Stimulated activated CD8-positive, alpha-beta memory T cell treated with anti-CD3 and anti-CD28 coated beads, Interleukin-4, amount 100 ng/mL, for 48 hours (primary cell): ENCODE measurements around the gene SYT1.
"Not testable (repeated sequence)": the region's sequence is repeated elsewhere in the genome, so short reads cannot be mapped to it uniquely, and the experiment has no call there.

Source experiments
- DNase-seq: peaks from one replicate; pipeline ENCODE4 v3.0.0-alpha.2; 2020

The SYT1 gene

DNA sequence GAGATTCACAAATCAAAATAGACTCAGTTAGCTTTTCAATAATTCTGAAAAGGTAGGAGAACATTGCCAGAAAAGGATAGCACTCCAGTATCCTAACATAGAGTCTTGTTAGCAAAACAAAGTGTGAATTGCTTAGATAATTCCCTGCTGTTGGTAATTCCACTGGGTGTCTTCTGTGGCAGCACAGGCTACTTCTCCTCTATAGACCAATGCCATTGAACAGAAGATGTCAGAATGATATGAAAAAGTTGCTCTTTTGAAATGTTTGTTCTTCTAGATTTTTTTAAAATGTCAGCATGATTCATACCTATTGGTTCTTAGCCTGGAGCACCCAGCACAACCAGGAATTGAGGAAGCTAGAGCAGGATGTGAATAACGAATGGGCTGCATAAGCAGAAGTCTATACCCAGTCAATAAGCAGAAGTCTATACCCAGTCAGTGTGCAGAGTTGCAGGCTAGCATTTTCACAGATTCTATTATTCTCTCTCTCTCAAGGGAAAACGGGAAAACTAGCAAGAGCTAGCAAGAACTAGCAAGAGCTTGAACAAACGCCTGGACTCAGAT, 112.8 kb downstream of the SYT1 start:
- DNase-seq = no peak

DNA sequence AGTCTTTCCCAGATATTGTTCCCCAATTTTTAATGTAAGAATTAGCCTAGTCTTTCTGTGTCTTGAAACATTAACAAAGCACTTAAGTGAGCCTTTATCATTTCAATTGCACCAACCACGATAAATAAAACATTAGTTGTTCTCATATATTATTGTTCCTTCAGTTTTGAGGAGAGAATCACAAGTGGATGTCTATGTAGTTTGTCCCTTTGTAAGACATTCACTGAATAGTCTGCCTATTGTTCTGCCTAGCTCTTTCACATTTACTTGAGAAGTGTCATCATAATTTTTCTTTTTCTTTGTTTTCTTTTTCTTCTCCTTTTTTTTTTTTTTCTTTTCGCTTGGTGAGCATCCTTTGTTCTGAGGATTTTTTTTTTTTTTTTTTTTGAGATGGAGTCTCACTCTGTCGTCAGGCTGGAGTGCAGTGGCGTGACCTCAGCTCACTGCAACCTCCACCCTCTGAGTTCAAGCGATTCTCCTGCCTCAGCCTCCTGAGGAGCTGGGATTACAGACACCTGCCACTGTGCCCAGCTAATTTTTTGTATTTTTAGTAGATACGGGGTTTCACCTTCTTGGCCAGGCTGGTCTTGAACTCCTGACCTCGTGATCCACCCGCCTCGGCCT, 129.7 kb downstream of the SYT1 start:
- DNase-seq = no peak

DNA sequence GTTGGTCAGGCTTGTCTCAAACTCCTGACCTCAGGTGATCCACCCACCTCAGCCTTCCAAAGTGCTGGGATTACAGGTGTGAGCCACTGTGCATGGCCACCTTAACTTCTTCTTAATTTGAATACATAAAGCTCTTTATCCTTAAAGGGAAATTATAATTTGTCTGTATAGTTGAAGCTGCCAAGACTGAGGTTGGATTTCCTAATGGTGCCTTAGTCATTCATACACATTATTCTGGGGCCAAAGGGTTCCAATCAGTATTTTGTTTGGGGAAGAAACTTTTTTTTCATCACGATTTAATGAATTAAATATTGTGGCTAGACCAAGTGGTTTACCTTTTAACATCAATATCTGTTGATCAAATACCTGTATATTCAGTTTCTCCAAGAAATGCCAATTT, 135.9 kb downstream of the SYT1 start:
- no peak for DNase-seq

DNA sequence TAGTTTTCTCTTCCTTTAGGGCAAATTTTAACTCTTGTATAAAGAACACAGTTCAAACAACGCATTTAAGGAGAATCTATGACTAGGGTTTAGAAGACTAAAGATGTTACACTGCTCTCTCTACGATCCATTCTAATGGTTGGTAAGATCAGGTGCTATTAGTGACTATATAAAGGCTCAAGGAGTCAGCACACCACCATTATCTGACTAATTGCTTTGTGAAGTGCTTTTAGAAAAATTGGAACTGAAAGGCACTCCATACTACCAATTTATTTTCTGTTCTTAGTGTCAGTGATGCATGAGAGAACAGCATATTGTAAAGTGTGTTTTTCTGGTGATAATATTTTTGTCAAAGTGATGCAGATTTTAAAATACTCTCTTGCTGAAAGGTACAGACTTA, 136.8 kb downstream of the SYT1 start:
- DNase-seq = no peak

DNA sequence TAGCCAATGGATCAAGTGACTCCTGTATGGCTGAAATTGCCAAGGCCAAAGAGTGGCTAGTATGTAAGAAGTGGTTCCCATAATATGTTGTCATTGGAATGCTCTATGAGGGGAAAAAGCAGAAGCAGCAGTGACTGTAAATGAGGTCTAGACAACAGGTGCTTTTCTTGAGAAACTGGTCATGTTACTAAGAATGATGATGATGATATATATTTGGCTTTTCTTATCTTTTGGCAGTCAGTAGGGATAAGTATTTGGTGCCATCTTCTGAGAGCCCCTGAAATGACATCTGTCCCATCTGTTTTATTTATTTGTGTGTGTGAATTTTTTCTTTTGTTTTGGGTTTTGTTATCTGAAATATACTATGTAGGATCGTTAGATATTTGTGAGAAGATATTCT, 141.7 kb downstream of the SYT1 start:
- no peak for DNase-seq

DNA sequence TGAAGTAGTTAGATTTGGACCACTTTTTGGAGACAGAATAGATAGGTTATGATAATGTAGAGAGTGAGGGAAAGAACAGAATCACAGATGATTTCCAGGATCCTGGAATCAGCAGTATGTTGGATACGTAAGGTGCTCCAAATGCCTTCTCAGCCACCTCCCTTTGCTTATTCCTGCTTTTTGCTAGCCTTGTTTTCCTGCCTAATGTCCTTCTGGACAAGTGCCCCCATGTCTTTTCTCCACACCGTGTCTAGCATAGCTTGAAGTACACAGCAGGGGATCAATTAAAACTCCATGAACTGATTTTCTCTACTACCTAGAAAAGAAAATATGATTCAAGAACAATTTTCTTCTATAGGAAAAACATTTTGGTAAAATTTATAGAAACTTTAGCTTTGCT, 144.0 kb downstream of the SYT1 start:
- DNase-seq = no peak

DNA sequence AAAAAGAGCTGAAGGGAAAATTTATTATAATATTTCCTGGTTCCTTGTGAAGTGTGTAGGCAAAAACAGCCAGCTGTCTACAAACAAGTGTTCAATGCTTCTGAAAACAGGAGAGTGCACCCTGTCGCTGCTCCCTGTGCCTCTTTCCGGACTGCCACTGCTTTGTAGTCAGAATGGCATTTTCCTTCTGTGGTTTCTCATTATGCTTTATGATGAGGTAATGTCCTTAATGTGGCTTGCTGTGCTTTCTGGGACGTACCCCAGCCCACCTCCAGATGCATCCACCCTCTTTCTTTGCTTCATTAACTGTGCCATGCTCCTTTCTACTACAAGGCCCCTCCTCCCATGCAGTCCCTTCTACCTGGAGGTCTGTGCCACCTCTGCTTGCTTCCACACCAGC, 148.1 kb downstream of the SYT1 start:
- DNase-seq = no peak

DNA sequence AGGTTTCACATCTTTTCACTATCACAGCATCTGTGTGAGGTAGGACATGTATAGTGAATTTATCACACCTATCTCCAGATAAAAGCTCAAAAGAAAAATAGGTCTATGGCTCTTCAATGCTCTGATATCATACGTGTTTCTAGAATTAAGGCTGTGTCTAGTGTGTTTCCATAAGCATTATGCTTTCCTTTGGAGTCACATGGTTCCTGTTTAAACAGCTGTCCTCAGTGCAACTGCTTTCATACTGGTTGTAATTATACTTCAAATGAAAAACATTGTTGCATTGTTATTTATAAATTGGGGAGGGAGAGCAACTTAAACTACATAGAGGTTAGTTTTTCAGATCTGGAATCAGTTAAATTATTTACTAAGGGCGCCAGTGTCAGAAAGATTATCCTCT, 151.6 kb downstream of the SYT1 start:
- DNase-seq = no peak

DNA sequence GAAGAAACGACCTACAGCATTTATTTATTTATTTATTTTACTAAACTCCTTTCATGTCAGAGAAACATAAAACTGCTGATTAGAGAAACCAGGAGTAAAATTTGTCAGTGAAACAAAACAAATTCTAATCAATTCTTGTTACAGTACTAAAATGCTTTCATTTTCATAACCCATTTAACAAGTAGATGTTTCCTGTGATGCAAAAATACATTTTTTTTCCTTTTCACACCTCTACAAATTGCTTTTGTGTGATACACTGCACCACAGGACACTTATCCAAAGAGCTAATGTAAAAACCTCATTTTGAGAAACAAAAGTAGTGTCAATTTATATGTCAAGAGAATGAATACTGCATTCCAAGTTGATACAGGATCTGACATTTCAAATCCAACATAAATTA, 155.1 kb downstream of the SYT1 start:
- no peak for DNase-seq

DNA sequence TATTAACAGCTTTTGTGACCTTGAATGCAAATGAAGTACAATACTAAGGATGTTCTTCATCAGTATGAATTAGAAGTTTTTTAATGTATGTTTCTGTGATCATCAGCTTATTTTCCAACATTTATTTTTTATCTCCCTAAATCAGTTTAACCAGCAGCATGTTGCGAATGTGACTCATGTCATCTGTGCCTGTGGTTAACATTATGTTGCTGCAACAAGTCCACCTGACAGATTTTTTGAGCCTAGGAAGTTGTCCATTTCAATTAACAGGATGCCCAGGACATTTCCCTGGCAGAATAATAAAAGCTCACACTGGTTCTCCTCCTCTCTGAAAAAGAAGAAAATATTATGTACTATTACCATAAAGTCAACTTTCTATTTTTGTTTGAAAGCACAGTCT, 155.5 kb downstream of the SYT1 start:
- DNase-seq = no peak

DNA sequence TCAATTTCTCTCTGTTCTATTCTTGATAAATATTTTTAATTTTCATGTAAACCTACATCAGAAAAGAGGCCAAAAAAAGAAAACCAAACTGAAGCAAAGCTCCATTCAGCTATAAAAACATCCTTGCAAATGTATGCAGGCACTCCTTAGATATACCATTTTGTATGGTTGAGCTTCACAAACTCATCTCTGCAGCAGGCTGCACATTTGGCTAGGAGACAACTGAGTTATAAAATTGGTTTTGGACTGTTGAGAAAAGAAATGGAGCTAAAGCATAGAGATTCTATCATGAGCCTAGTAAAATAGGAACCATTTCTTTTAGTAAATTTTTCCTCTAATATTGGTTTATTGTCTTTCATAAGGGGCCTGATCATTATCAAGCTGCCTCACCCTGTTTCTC, 156.4 kb downstream of the SYT1 start:
- DNase-seq = no peak

DNA sequence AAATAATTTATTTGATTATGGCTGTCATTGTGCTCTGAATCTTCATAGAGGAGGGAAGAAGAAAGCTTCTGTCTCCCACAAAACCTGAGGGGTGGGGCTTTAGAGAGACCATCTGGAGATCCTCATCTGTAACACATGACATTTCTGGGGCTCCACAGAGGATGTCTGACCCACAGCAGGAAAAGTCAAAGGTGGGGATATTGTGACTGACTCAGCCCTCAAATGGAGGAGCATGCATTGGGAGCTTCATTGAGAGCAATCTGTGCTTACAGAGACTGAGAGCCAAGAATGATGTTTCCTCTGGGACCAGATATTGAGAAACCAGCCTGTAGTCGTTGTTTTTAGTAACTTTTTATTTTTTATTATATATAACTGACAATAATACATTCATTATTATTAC, 158.7 kb downstream of the SYT1 start:
- no peak for DNase-seq

DNA sequence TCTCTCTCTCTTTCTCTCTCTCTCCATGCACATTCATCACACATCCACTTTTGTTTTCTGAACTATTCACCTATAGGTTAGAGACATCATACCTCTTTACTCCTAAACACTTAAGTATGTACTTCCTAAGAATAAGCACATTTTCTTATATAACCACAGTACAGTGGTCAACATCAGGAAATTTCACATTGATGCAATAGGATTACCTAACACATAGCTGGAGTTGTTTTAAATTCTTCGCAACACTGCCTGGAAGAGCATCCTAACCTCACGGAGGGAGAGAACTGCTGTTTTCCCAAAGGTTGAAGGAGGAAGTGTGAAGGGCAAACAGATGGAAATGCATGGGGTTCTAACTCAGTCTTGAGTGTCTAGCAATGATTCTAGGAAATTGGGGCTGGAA, 159.2 kb downstream of the SYT1 start:
- no peak for DNase-seq

DNA sequence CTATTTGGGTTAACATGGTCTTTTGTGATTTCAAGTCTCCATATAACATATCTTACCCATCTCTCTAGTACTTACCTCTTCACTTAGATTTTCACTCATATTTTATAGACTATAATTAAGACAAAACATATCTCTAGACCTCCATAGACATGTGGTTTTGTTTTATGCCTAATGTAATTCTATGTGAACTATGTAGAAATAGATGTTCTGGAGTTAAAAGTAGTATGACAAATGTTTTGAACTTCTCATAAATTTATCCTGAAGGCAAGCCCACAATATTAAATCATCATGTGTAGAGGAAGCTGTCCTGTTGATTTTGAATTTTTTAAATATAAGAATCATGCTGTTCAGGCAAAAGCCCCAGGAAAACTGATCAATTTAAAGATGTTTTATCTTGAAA, 169.2 kb downstream of the SYT1 start:
- no peak for DNase-seq

DNA sequence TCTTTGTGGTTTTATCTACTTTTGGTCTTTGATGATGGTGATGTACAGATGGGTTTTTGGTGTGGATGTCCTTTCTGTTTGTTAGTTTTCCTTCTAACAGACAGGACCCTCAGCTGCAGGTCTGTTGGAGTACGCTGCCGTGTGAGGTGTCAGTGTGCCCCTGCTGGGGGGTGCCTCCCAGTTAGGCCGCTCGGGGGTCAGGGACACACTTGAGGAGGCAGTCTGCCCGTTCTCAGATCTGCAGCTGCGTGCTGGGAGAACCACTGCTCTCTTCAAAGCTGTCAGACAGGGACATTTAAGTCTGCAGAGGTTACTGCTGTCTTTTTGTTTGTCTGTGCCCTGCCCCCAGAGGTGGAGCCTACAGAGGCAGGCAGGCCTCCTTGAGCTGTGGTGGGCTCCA, 180.2 kb downstream of the SYT1 start:
- not testable (repeated sequence) for DNase-seq

DNA sequence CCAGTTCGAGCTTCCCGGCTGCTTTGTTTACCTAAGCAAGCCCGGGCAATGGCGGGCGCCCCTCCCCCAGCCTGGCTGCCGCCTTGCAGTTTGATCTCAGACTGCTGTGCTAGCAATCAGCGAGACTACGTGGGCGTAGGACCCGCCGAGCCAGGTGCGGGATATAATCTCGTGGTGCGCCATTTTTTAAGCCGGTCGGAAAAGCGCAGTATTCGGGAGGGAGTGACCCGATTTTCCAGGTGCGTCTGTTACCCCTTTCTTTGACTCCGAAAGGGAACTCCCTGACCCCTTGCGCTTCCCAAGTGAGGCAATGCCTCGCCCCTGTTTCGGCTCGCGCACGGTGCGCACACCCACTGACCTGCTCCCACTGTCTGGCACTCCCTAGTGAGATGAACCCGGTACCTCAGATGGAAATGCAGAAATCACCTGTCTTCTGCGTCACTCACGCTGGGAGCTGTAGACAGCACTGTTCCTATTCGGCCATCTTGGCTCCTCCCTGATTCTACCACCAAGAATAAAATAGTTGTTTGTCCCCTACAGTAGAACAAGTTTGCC, 180.7 kb downstream of the SYT1 start:
- not testable (repeated sequence) for DNase-seq

DNA sequence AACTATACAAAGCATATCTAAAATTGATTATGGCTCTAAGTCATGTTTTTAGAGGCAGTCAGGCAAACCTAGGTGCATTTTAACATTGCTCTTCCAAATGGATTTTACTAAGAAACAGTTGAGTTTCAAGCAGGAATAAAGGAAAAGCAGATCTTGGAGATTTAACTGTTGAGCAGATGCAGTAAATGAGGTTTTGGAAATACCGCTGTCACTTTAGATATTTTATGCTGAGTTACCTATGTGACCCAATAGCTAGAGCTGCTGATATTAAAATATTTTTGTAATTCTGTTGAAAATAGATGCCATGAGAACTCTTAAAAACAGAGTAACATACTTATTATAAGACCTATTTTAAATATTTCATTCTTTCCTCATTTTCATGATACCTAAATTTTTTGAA, 181.4 kb downstream of the SYT1 start:
- no peak for DNase-seq

DNA sequence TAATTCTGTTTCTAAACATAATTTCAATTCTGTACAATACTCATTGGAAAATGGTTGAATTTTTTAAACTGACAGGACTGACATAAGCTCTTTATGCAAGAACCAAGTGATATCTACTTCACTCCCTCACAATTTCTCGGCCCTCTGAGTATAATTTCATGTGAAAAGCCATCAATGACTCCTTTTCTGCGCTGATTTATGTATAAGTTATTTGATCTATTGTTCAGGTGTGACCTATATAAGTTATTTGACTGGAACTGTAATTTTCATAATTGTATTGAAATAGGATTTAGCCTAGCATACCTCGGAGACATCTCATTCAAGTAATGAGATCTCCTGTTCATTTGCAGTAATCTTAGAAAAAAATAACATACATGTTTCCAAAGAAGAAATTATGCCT, 184.4 kb downstream of the SYT1 start:
- DNase-seq = no peak

DNA sequence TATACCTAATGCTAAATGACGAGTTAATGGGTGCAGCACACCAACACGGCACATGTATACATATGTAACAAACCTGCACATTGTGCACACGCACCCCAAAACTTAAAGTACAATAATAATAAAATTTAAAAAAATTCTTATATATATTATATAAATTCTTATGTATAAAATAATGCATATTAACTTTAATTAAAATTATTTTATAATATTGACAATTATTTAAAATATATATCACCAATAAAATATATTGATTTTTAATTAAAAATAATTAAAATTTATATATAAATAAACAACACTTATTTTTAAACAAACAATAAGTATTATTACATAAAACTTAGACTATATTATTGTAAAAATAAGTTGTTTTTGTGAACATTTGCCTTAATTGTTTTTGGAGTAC, 188.8 kb downstream of the SYT1 start:
- no peak for DNase-seq

DNA sequence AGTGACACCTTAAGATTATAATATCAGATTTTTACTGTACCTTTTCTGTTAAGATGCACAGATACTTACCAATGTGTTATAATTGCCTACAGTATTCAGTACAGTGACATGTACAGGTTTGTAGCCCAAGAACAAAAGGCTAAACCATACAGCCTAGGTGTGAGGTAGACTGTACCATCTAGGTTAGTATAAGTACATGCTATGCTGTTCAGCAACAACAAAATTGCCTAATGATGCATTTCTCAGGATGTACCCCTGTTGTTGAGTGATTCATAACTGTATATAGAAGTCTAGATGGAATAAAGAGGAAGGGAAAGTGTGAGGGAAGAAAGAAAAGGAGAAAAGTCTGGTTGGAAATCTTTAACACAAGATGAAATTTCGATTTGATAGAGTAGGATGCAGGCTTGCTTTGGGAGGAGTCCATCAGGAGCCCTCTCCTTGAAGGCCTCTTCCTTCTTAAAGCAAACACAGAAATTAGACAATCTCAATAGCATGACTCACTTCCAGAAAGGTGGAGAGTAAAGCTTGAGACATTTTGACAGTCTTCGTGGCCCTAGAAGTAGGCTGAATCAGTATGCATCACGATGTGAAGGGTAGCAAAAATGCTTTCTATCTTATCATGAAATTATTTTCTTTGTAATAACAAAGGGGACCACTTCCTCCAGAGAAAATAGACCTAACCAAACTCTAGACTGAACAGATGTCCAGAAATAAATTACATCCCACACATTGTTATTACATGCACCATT, 191.5 kb downstream of the SYT1 start:
- no peak for DNase-seq

DNA sequence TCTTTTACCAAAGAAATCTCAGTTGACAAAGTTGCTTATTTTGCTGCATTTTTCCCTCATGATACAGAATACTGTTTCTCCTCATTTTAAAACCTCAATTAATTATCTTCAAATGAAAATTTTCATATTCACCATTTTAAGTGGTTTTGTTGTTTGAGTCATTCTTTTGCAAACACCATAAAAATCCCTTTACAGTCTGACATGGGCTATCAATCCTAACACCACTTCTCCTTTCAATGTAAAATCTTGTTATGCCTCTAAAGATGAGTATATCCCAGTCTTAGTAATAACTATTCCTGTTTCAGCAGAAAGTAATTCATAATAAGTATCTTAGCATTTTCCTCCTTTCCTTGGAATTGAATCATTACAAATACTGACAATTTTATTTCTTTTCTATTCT, 192.2 kb downstream of the SYT1 start:
- DNase-seq = no peak

DNA sequence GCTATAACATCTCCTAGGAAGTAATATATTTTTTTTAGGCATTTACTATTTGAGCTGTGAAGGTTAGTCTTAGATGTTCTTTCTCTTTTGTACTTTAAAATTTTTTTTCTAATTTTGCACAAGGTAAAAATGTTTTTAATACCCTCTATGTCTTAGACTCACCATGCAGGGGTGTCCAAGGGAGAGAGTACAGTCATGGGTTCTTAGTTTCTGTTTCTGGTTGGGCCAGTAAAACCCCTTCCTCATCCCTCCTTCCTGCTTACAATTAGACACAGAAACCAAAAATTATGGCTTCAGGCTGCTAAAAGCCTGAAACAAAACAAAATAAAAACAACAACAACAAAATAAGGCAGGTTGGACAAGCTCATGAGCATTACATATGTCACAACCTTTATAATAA, 193.0 kb downstream of the SYT1 start:
- DNase-seq = no peak

DNA sequence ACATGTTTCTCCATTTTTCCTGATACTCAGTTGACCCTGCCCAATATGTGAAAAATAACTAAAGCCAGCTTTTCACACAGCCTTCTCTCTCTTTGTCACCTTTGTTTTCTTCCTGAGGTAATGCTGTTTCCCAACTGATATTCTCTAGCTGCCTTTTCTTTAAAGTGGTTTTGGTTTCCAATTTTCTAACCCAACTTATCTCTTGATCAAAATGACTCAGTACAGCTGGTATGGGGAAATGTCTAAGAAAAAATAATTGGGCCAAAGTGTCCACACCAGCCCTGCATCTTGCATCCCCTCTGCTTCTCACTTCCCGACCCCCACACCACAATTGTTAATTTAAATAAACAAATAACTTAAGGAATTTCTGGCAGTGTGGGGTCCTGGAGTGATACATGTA, 193.8 kb downstream of the SYT1 start:
- DNase-seq = no peak

DNA sequence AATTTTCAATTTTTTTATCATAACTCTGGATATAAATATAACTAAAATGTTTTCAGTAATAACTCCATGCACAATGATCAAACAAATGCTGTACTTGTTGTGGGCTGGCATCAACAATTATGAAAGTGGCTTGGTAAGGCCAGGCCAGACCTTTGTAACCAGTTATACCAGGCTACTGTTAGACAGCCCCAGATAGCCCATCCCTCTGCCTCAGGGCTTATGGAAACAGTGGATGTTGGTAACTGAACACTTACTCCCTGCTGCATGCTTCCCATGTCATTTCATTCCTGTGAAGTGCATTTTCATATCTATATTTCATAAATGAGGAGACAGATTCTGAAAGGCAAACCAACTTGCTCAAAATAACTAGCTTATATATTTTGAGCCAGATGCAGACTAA, 195.0 kb downstream of the SYT1 start:
- no peak for DNase-seq

DNA sequence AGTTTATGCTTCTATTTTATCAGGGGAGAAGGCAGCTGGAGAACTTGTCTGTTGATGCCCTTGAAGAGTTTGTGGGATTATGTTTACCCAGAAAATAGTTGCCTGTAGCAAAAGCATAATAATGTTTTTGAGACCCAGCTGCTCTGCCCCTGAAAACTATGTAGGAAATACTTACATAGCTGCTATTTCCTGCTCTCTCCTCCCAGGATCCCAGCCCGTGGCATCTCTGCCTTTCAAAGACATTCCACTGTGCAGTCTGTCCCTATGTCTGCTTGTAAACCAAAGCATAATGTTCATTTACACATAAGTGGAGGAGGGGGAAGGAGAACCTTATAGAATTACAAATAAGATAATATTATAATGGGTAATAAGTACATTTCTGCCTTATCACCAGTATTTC, 198.7 kb downstream of the SYT1 start:
- no peak for DNase-seq
